ENCODE results near the gene SWT1.
"Not testable (repeated sequence)": the region's sequence is repeated elsewhere in the genome, so short reads cannot be mapped to it uniquely, and the experiment has no call there.

The SWT1 gene

GRCh38 chr1:185293967-185294542, 137.1 kb downstream of the SWT1 start:
- DNase-seq: no peak

DNA sequence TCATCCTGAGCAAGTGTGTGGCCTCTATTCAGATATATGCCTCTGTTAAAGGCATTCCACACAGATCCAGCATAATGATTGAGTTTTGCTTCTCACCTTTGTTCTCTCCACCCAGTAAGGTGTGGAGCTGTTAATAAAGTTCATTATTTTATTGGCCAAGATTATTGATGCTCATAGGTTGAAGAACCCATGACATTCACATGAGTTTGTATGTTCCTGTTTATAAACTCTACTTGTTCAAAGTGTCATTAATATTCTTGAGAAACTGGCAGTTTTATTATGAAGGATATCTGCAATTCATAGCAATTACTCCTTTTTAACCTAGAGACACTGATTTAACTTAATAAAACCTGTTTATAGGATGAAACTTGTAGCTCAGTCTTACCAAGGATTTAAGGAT, 138.1 kb downstream of the SWT1 start:
- no peak for DNase-seq

DNA sequence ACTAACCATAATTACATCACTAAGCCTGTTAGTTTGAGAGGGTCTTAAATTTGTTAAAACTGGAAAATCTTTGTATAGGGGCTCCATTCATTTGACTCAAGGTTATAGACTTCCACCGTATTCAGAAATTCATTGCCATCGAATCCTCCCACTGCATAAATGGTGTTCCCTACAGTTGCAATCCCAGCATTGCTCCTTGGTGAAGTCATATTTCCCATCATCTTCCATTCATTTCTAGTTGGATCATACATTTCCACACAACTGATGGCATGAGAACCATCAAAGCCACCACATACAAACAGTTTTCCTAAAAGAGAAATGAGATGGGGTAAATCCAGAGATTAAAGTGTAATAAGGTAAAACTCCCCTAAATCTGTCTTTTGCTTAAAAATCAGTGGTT, 141.0 kb downstream of the SWT1 start:
- no peak for DNase-seq

DNA sequence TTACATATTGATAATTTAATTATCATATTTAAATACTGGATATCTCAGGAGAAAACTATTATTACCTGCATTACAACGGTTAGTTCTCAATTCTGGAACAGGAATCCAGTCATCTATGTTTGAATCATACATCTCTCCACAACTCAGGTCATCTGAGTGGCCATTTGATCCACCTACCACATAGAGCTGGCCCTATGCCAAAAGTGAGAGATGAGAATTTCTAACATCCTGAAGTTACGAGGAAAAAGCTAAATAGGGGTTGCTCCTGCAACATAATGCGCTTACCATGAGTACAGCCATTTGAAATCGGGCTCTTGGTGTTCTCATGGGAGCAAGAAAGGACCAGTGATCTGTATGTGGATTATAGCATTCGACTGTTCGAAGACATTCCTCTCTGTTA, 143.2 kb downstream of the SWT1 start:
- no peak for DNase-seq

DNA sequence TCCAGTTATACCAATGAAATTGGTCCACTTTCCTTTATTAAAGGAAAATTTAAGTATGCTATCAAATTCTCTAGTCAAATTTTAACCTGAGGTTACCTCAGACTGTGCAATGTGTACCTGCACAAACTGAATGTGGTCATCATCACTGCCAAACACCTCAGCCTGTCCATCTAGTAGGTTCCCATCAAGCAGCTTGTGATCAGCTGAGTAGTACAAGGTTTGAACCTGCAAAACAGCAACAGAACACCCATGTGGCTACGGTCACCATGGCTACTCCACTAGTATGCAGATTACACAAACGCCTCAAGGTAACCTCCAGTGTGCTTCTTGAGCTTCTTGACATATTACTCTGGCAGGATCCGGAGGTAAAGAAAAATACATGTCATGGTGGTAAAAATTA, 148.5 kb downstream of the SWT1 start:
- no peak for DNase-seq

GRCh38 chr1:185308126-185308525, 151.2 kb downstream of the SWT1 start:
- no peak for DNase-seq

- no peak for DNase-seq
Observed at GRCh38 chr1:185309566-185309965, 152.6 kb downstream of the SWT1 start.

GRCh38 chr1:185311589-185312225, 154.7 kb downstream of the SWT1 start:
- DNase-seq: no peak

GRCh38 chr1:185312361-185313138, 155.6 kb downstream of the SWT1 start:
- no peak for DNase-seq

- peak; percentile 26 for DNase-seq
Observed at GRCh38 chr1:185314411-185314810, 157.4 kb downstream of the SWT1 start.

- DNase-seq: peak; percentile 64
Observed at GRCh38 chr1:185315445-185316071, 158.6 kb downstream of the SWT1 start.

GRCh38 chr1:185316163-185317033, 159.4 kb downstream of the SWT1 start:
- peak; percentile 83 for DNase-seq

DNA sequence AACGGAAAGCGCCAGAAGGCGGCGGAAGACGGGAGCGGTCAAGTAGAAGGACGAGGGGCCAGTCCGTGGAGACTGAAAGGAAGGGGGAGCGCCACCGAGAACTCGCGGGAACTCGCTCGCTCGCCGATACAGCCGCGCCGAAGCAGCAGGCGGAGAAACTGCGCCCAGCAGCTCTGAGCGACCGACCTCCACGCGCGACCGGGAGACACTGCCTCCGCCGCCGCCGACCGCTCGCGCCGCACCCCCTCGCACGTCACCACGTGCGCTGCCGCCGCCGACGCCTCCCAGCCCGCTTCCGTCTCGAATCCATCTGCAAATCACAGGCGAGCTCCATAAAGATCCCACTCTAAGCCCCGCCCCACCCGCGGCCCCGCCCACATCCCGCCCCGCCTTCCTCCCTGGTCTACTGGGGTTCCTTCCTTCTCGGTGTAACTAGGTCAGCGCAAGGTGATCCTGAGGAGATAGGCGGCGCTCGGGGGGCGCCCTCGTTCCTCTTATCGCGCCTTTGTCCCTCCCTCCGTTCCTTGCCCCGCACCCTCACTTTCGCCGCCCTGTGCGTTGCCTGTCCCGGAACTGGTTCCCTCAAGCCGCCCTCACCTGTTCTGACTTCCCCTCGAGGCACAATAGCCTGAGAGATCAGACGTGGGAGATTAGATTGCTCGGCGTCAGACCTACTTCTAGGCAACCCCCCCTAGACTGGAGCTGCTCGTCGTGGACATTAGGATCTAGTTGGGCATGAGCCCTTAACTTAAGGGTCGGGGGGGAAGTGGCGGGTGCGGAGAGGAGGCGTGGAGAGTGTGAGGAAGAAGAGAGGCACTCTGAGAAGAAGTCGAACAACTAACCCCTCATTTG, 160.3 kb downstream of the SWT1 start, which contains the start of gene IVNS1ABP:
Gene IVNS1ABP, minus strand, starts transcription at position 210 of the 852 bp plus-strand sequence. CDS start 7,750 bp downstream, outside the sequence.
- DNase-seq: peak; percentile 92

DNA sequence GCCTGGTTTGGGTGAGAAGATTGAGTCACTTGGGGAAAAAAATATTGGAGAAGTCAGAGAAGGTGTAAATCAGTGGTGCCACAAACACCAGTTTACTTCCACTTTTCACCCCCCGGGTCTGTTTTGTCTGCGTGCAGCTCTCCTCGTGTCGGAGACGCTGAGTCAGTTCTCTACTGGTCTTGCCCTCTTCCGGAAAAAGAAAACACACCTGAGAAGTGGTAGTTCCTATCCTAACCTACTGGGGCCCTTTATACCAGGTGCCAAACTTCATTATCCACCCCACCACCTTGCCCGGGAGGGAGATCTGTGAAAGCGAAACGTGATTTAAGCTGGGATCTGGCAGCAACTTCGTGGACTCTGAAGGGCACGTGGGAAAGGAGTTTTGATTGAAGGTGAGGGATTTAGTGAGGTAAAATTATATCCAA, 160.9 kb downstream of the SWT1 start:
- DNase-seq: no peak

DNA sequence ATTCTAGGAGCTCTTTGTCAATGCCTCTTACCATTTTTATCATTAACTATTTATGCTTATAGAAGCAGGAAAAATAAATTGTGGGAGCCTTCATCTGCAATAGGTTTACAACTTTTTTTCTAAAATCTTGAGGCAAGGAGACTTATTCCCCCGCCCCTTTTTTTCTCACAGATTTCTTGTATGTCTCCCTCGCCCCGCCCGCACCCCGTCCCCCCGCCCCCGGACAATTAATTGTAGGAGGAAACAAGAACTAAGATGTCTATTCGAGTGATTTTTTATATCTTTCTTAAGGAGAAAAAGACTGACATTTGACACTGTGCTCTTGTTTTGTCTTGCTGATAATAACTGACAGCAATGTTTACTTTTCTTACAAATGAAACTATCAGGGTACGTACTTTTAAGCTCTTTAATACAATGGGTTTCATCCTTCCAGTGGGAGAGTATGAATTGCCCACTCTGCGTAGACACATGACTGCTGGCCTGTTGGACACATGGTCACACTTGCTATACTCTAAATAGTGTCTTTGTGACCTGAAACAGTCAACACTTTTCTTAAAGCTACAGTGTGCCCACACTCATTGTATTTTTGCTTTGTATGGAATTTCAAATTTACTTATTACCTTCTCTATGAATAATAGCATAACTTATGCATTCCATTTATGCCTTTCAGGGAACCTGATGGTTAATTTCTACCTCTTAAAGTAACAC, 161.6 kb downstream of the SWT1 start:
- DNase-seq: no peak

DNA sequence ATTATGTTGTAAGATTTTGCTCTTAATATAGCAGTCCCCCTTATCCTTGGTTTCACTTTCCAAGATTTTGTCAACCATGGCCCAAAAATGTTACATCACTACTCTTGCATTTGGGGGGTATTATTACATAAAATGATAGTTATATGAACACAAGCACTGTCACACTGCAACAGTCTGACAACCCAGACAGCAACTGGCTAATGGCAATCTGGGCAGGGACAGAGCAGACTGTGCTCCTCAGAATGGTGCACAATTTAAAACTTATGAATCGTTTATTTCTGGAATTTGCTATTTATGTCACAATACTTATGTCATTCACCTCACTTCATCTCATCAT, 162.1 kb downstream of the SWT1 start:
- no peak for DNase-seq

DNA sequence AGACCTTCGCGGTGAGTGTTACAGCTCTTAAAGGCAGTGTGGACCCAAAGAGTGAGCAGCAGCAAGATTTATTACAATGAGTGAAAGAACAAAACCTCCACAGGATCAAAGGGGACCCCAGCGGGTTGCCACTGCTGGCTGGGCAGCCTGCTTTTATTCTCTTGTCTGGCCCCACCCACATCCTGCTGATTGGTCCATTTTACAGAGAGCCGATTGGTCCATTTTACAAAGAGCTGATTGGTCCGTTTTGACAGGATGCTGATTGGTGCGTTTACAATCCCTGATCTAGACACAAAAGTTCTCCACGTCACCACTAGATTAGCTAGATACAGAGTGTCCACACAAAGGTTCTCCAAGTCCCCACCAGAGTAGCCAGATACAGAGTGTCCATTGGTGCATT, 164.1 kb downstream of the SWT1 start:
- not testable (repeated sequence) for DNase-seq

DNA sequence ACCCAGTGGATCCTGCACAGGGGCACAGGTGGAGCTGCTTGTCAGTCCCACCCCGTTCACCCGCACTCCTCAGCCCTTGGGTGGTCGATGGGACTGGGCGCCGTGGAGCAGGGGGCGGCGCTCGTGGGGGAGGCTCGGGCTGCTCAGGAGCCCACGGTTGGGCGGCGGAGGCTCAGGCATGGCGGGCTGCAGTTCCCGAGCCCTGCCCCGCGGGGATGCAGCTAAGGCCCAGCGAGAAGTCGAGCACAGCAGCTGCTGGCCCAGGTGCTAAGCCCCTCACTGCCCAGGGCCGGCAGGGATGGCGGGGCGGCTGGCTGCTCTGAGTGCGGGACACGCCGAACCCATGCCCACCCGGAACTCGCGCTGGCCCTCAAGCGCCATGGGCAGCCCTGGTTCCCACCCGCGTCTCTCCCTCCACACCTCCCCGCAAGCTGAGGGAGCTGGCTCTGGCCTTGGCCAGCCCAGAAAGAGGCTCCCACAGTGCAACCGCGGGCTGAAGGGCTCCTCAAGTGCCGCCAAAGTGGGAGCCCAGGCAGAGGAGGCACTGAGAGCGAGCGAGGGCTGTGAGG, 164.8 kb downstream of the SWT1 start:
- DNase-seq: not testable (repeated sequence)

GRCh38 chr1:185322636-185323035, 165.7 kb downstream of the SWT1 start:
- no peak for DNase-seq

DNA sequence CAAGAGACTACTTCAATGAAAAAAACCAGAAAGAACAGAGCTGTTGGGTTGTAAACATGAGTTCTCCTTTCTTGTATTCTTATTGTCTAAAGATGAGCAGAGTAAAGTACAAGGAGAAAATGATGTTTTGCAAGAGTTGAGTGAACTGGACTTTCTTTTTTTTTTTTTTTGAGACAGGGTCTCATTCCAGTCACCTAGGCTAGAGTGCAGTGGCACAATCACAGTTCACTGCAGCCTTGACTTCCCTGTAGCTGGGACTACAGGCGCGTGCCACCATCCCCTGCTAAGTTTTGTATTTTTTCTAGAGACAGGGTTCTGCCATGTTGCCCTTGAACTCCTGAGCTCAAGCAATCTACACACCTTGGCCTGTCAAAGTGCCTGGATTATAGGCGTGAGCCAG, 167.2 kb downstream of the SWT1 start:
- DNase-seq: no peak

DNA sequence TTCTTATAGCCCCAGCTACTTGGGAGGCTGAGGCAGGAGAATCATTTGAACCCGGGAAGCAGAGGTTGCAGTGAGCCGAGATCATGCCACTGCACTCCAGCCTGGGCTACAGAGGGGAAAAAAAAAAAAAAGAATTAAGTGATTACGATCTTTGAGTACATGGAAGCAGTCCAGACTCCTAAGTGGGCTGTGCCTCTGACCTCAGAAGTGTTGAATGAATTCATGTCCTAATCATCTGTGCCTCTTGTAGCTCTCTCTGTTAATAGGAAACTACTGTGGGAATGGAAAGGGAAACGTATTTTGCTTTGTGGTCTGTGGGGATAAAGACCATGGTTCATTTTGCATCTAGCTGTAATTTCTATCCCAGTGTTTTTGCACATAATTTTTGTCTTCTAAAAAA, 168.4 kb downstream of the SWT1 start:
- peak; percentile 61 for DNase-seq

All from hematopoietic multipotent progenitor cell treated with erythropoietin and hydrocortisone succinate and interleukin-3 and kit ligand, for 8 days (in vitro differentiated cells).